ENCODE data around the gene BDKRB2. TPM values are rescaled to one million over a fixed set of nuclear protein-coding genes. Genes with fewer than 3 reads are reported as not detected.
A peak's percentile ranks its signal among the peaks of the same experiment; 100 is the strongest.
"Not testable (repeated sequence)": the region's sequence is repeated elsewhere in the genome, so short reads cannot be mapped to it uniquely, and the experiment has no call there.

BDKRB2 gene
- total RNA-seq, 1 experiment from 2014 or later = 0.06 TPM

GRCh38 chr14:96221841-96222240 lies 17.2 kb downstream of the BDKRB2 start:
- no peak for DNase-seq (ENCODE audit: low read depth)

- DNase-seq (ENCODE audit: low read depth) = no peak
Measured at GRCh38 chr14:96224480-96225096, 19.9 kb downstream of the BDKRB2 start.

GRCh38 chr14:96225213-96225612 lies 20.6 kb downstream of the BDKRB2 start:
- no peak for DNase-seq (ENCODE audit: low read depth)

GRCh38 chr14:96225745-96226151 lies 21.1 kb downstream of the BDKRB2 start:
- peak; percentile 39 for DNase-seq (ENCODE audit: low read depth)

GRCh38 chr14:96227428-96227827 lies 22.8 kb downstream of the BDKRB2 start:
- DNase-seq (ENCODE audit: low read depth) = no peak

- DNase-seq (ENCODE audit: low read depth) = no peak
Measured at GRCh38 chr14:96229315-96229714, 24.7 kb downstream of the BDKRB2 start.

GRCh38 chr14:96231056-96231455 lies 26.4 kb downstream of the BDKRB2 start:
- DNase-seq (ENCODE audit: low read depth) = no peak

- no peak for DNase-seq (ENCODE audit: low read depth)
Measured at GRCh38 chr14:96231526-96232130, 27.0 kb downstream of the BDKRB2 start.

GRCh38 chr14:96232506-96232905 lies 27.9 kb downstream of the BDKRB2 start:
- no peak for DNase-seq (ENCODE audit: low read depth)

GRCh38 chr14:96233661-96234060 lies 29.0 kb downstream of the BDKRB2 start:
- DNase-seq (ENCODE audit: low read depth) = no peak

- no peak for DNase-seq (ENCODE audit: low read depth)
Measured at GRCh38 chr14:96235426-96235825, 30.8 kb downstream of the BDKRB2 start.

GRCh38 chr14:96237641-96238040 lies 33.0 kb downstream of the BDKRB2 start:
- no peak for DNase-seq (ENCODE audit: low read depth)

GRCh38 chr14:96238676-96239265 lies 34.1 kb downstream of the BDKRB2 start:
- DNase-seq (ENCODE audit: low read depth) = no peak

- DNase-seq (ENCODE audit: low read depth) = no peak
Measured at GRCh38 chr14:96239711-96240141, 35.1 kb downstream of the BDKRB2 start.

- DNase-seq (ENCODE audit: low read depth) = no peak
Measured at GRCh38 chr14:96240641-96241040, 36.0 kb downstream of the BDKRB2 start.

GRCh38 chr14:96242126-96242525 lies 37.5 kb downstream of the BDKRB2 start:
- no peak for DNase-seq (ENCODE audit: low read depth)

GRCh38 chr14:96243785-96244184 lies 39.1 kb downstream of the BDKRB2 start:
- DNase-seq (ENCODE audit: low read depth) = no peak

GRCh38 chr14:96245074-96245473 lies 40.4 kb downstream of the BDKRB2 start:
- DNase-seq (ENCODE audit: low read depth) = not testable (repeated sequence)

GRCh38 chr14:96245710-96246538 lies 41.3 kb downstream of the BDKRB2 start:
- peak; percentile 74 for DNase-seq (ENCODE audit: low read depth)

- peak; percentile 96 for DNase-seq (ENCODE audit: low read depth)
Measured at GRCh38 chr14:96246539-96246847, 41.9 kb downstream of the BDKRB2 start.

GRCh38 chr14:96247031-96247430 lies 42.4 kb downstream of the BDKRB2 start:
- DNase-seq (ENCODE audit: low read depth) = no peak

GRCh38 chr14:96249029-96249428 lies 44.4 kb downstream of the BDKRB2 start:
- DNase-seq (ENCODE audit: low read depth) = peak; percentile 76
